ENCODE results near the gene ZNF804B.

The ZNF804B gene

DNA sequence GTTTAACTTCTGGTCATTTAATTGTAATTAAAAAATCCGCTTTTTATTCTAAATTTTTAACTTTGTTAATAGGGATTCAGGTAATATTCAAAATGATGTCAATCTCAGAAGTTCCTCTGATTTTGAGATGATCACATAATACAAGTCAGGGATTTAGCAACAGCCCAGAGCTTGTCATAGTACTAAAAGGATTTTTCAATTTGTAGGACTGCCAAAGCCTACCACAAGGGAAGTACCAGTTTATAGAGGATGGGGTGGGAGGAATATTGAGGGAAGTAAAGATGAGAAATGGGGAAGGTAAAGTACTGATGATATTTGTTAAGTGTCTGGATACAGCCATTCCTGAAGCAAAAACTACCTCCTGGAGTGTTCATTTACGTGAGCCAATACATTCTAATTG is 314.3 kb downstream of the ZNF804B start:
- no peak overlapping the region for H3K4me3 ChIP-seq (ENCODE audit: low read length in 2 of 2)
- H3K4me1 ChIP-seq (ENCODE audit: control insufficient read depth, insufficient read depth, low read length): no peaks in the 10 kb centered on the region
- no peaks in the 10 kb centered on the region for H3K36me3 ChIP-seq (ENCODE audit: control insufficient read depth in 2 of 2, insufficient read depth in 2 of 2, low read length in 2 of 2)
- H3K9ac ChIP-seq (ENCODE audit: low read length in 2 of 2): no peak overlapping the region
- no peak overlapping the region for H3K27ac ChIP-seq (ENCODE audit: low read length)
- H3K9me3 ChIP-seq (ENCODE audit: control insufficient read depth in 2 of 2, low read length in 2 of 2): no peaks in the 10 kb centered on the region
- H3K27me3 ChIP-seq (ENCODE audit: control insufficient read depth in 1 of 2, insufficient read depth in 2 of 2, low read length in 2 of 2): no peaks in the 10 kb centered on the region

DNA sequence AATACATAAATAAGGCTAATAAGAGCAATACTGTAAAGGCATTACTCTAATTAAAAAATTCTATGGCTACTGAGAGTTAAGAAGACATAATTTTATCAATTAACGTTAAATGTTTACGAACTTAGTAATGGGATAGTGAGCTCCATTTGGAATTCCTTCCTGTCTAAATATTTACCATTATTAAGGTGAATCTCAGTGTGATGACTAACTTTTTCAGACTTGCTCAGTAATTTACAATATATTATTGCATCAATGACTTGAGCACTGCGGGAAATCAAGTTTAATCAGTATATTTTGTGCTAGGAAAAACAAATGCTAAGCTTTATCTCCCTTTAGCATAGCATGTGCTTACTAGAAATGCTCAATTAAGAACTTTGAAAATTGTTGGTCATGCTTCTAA is 318.5 kb downstream of the ZNF804B start:
- Histone ChIP-seq H3K4me3 (ENCODE audit: low read length in 2 of 2) (no peak overlapping the region), H3K27ac (ENCODE audit: low read length) (no peak overlapping the region), H3K27me3 (ENCODE audit: control insufficient read depth in 1 of 2, insufficient read depth in 2 of 2, low read length in 2 of 2) (no peaks in the 10 kb centered on the region), H3K4me1 (ENCODE audit: control insufficient read depth, insufficient read depth, low read length) (no peaks in the 10 kb centered on the region), H3K36me3 (ENCODE audit: control insufficient read depth in 2 of 2, insufficient read depth in 2 of 2, low read length in 2 of 2) (no peaks in the 10 kb centered on the region), H3K9me3 (ENCODE audit: control insufficient read depth in 2 of 2, low read length in 2 of 2) (no peaks in the 10 kb centered on the region), H3K9ac (ENCODE audit: low read length in 2 of 2) (no peak overlapping the region)

DNA sequence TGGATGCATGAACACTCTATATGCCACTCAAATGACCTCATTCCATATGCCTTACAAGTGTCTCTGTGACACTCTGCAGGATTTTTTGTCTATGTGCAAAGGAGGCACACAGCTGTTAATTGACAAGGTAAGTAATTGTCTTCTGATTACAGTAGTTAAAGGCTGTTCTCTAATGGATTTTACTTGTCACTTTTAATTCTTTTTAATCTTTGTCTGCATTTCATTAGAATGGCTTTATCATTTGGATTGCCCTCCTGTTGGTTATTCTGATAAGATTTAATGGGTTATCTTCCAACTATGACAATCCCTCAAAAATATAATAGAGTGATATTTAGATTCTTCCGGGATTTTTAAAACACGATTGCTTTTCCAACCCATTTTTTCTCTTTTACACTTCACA is 326.1 kb downstream of the ZNF804B start:
- Histone ChIP-seq H3K4me1 (ENCODE audit: control insufficient read depth, insufficient read depth, low read length) (no peaks in the 10 kb centered on the region), H3K27me3 (ENCODE audit: control insufficient read depth in 1 of 2, insufficient read depth in 2 of 2, low read length in 2 of 2) (no peaks in the 10 kb centered on the region), H3K36me3 (ENCODE audit: control insufficient read depth in 2 of 2, insufficient read depth in 2 of 2, low read length in 2 of 2) (no peaks in the 10 kb centered on the region), H3K9ac (ENCODE audit: low read length in 2 of 2) (no peak overlapping the region), H3K27ac (ENCODE audit: low read length) (no peak overlapping the region), H3K4me3 (ENCODE audit: low read length in 2 of 2) (no peak overlapping the region), H3K9me3 (ENCODE audit: control insufficient read depth in 2 of 2, low read length in 2 of 2) (no peaks in the 10 kb centered on the region)

DNA sequence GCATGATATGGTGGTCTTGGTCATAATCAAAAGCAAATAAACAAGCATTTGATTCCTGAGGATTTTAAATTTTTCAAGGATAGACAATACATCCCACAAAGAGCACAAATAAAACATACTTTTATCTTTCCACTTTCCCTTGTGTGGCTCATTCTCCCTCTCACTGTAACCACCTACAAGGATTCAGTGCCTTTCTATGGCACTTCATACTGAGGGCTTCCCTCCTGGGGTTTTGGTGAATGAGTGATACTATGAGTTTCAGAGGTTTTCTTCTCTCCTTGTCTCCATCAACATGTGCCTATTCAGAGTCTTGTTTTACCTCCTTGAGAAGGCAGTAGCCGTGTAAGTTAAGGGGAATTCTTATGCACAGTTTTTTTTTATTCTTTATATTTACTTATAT is 332.1 kb downstream of the ZNF804B start:
- no peaks in the 10 kb centered on the region for H3K36me3 ChIP-seq (ENCODE audit: control insufficient read depth in 2 of 2, insufficient read depth in 2 of 2, low read length in 2 of 2)
- no peaks in the 10 kb centered on the region for H3K27me3 ChIP-seq (ENCODE audit: control insufficient read depth in 1 of 2, insufficient read depth in 2 of 2, low read length in 2 of 2)
- no peaks in the 10 kb centered on the region for H3K4me1 ChIP-seq (ENCODE audit: control insufficient read depth, insufficient read depth, low read length)
- no peak overlapping the region for H3K27ac ChIP-seq (ENCODE audit: low read length)
- no peaks in the 10 kb centered on the region for H3K9me3 ChIP-seq (ENCODE audit: control insufficient read depth in 2 of 2, low read length in 2 of 2)
- no peak overlapping the region for H3K4me3 ChIP-seq (ENCODE audit: low read length in 2 of 2)
- no peak overlapping the region for H3K9ac ChIP-seq (ENCODE audit: low read length in 2 of 2)

DNA sequence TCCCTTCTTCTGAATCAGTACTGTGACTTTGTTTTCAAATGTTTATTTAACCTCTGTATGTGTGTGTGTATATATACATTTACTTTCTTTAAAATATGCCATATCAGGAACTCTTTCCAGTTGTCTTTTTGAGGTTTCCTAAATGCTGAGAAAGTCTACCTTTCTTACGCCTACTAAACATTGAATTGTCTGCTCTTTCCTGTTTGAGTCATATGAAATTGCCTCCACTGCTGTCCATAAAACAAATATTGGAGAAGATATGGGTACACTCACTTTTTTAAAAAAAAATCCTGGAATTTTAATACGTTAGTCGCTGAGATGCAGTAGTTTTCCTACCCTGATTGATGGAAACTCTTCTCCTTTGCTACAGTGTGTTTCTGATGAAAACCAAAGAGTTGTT is 334.8 kb downstream of the ZNF804B start:
- Histone ChIP-seq H3K9ac (ENCODE audit: low read length in 2 of 2) (no peak overlapping the region), H3K27me3 (ENCODE audit: control insufficient read depth in 1 of 2, insufficient read depth in 2 of 2, low read length in 2 of 2) (no peaks in the 10 kb centered on the region), H3K27ac (ENCODE audit: low read length) (no peak overlapping the region), H3K4me3 (ENCODE audit: low read length in 2 of 2) (no peak overlapping the region), H3K4me1 (ENCODE audit: control insufficient read depth, insufficient read depth, low read length) (no peaks in the 10 kb centered on the region), H3K36me3 (ENCODE audit: control insufficient read depth in 2 of 2, insufficient read depth in 2 of 2, low read length in 2 of 2) (no peaks in the 10 kb centered on the region), H3K9me3 (ENCODE audit: control insufficient read depth in 2 of 2, low read length in 2 of 2) (no peaks in the 10 kb centered on the region)

DNA sequence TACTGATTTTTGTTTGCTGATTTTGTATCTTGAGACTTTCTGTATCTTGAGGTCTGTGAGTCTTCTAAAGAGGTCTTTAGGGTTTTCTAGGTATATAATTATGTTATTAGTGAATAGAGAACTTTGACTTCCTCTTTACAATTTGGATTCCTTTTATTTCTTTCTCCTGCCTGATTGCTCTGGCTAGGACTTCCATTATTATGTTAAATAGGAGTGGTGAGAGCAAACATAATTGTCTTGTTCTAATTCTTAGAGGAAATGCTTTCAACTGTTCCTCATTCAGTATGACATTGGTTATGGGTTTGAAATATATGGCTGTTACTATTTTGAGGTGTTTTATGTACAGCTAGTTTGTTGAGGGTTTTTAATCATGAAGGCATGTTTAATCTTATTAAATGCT is 344.1 kb downstream of the ZNF804B start:
- no peak overlapping the region for H3K27ac ChIP-seq (ENCODE audit: low read length)
- H3K4me1 ChIP-seq (ENCODE audit: control insufficient read depth, insufficient read depth, low read length): no peaks in the 10 kb centered on the region
- no peaks in the 10 kb centered on the region for H3K36me3 ChIP-seq (ENCODE audit: control insufficient read depth in 2 of 2, insufficient read depth in 2 of 2, low read length in 2 of 2)
- H3K9me3 ChIP-seq (ENCODE audit: control insufficient read depth in 2 of 2, low read length in 2 of 2): no peaks in the 10 kb centered on the region
- H3K4me3 ChIP-seq (ENCODE audit: low read length in 2 of 2): no peak overlapping the region
- H3K27me3 ChIP-seq (ENCODE audit: control insufficient read depth in 1 of 2, insufficient read depth in 2 of 2, low read length in 2 of 2): no peaks in the 10 kb centered on the region
- H3K9ac ChIP-seq (ENCODE audit: low read length in 2 of 2): no peak overlapping the region

DNA sequence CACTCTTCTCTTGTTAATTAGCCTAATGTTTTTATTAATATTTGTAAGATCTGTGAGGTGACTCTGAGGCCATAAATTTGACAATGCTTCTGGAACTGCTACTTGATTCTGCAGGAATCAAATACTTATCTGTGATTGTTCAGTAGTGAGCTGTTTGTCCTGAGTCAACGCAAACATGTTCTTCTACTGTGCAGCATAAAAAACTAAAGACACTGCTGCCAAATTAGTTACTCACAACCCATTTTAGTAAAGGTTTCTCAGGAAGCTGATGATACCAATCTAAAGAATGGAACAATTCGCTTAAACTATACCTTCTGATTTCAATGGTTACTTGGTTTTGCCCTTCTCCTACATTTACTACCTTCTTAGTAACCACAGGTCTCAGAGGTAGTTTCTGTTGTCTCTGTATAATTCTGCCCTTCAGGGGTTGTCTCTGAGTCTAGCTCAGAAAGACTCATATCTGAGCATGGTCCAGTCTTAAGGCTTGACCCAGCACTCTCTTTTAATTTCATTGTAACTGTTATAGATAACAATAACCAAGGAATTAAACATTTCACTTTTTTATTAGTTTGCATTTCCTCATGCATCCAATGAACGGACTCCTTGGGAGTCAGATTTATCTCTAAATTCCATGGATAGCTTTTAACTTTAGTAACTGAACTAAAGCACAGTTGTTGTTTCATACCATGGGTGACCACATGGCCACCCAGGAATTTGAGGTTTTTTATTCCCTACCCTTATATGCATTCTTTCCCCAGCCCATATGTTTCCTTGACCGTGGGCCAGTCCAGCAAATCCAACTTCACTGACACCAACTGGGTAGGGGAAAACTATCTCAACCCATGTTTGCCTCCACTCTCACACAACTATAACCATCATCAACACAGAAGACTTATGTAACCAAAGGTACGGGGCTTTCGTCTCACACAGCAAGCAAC is 345.5 kb downstream of the ZNF804B start:
- Histone ChIP-seq H3K9me3 (ENCODE audit: control insufficient read depth in 2 of 2, low read length in 2 of 2) (no peaks in the 10 kb centered on the region), H3K4me1 (ENCODE audit: control insufficient read depth, insufficient read depth, low read length) (no peaks in the 10 kb centered on the region), H3K36me3 (ENCODE audit: control insufficient read depth in 2 of 2, insufficient read depth in 2 of 2, low read length in 2 of 2) (no peaks in the 10 kb centered on the region), H3K9ac (ENCODE audit: low read length in 2 of 2) (no peak overlapping the region), H3K4me3 (ENCODE audit: low read length in 2 of 2) (no peak overlapping the region), H3K27me3 (ENCODE audit: control insufficient read depth in 1 of 2, insufficient read depth in 2 of 2, low read length in 2 of 2) (no peaks in the 10 kb centered on the region), H3K27ac (ENCODE audit: low read length) (no peak overlapping the region)

DNA sequence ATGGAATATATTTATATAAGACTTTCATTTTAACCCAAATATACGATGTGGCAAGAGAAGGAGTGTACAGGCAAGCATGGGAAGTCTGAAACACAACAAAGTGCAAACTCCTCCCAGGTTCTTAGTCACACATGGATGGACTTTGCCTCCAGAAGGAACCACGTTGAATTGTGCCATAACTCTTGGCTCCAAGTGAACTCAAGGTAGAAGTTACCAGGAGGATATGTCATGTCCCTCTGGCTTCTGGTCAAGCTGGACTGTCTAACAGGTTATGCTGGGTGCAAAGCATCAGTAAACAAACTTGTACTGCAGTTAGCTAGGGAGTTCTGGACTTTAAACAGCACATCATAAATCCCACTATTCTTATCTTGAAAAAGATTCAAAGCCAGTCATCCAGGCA is 364.4 kb downstream of the ZNF804B start:
- Histone ChIP-seq H3K9me3 (ENCODE audit: control insufficient read depth in 2 of 2, low read length in 2 of 2) (no peaks in the 10 kb centered on the region), H3K36me3 (ENCODE audit: control insufficient read depth in 2 of 2, insufficient read depth in 2 of 2, low read length in 2 of 2) (no peaks in the 10 kb centered on the region), H3K27me3 (ENCODE audit: control insufficient read depth in 1 of 2, insufficient read depth in 2 of 2, low read length in 2 of 2) (no peaks in the 10 kb centered on the region), H3K27ac (ENCODE audit: low read length) (no peak overlapping the region), H3K9ac (ENCODE audit: low read length in 2 of 2) (no peak overlapping the region), H3K4me1 (ENCODE audit: control insufficient read depth, insufficient read depth, low read length) (no peaks in the 10 kb centered on the region), H3K4me3 (ENCODE audit: low read length in 2 of 2) (no peak overlapping the region)

DNA sequence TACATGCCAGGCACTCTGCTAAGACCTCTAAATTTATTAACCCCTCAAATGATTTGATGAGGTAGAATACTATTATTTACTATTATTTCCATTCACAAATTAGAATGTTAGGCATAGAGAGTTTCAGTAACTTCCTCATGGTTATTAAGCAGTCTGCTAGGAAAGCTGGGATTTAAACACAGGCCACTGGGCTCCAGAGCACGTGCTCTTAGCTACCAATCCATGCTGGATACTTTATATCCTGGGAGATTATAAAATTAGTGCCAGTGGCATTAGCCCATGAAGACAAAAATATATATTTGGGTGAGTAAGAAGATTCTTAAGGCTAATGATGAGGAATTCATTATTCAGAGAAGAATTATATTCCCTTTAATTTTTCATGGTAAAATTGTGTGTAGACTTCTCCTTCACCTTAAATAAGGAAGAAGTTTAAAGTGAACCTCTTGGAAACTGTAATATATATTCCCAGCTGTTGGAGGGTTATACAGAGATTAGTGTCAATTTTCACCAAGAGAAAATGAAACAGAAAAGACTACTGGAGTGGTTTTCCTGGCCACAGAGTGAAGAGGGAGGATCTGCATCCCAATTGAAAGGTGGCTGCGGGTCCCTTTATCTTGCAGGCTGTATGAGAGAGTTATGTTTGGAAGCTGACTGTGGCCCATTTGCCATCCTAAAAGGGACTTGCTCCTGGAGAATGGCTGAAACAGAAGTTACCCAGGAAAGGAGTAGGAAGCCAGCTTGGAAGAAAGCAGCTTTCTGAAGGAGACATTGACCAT is 370.3 kb downstream of the ZNF804B start:
- no peak overlapping the region for H3K4me3 ChIP-seq (ENCODE audit: low read length in 2 of 2)
- no peak overlapping the region for H3K9ac ChIP-seq (ENCODE audit: low read length in 2 of 2)
- no peaks in the 10 kb centered on the region for H3K36me3 ChIP-seq (ENCODE audit: control insufficient read depth in 2 of 2, insufficient read depth in 2 of 2, low read length in 2 of 2)
- H3K9me3 ChIP-seq (ENCODE audit: control insufficient read depth in 2 of 2, low read length in 2 of 2): no peaks in the 10 kb centered on the region
- no peaks in the 10 kb centered on the region for H3K27me3 ChIP-seq (ENCODE audit: control insufficient read depth in 1 of 2, insufficient read depth in 2 of 2, low read length in 2 of 2)
- H3K27ac ChIP-seq (ENCODE audit: low read length): no peak overlapping the region
- no peaks in the 10 kb centered on the region for H3K4me1 ChIP-seq (ENCODE audit: control insufficient read depth, insufficient read depth, low read length)

DNA sequence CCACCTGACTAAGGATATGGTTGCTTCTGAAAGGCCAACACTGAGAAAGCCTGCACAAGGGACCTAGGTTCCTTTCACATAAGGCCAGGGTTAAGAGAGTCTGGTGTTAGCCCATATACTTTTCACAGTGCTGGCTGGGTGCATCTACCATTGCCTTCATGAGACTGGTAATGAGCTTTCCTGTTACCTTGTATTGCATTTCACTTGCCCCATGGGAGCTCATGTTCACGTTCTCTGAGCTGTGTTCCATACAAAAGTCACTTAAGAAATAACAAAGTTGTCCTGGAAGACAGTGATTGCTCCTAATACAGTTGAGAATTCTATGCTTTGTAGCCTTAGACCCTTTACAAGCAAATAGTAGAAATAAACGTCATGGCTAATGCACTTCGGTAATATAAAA is 373.9 kb downstream of the ZNF804B start:
- H3K9me3 ChIP-seq (ENCODE audit: control insufficient read depth in 2 of 2, low read length in 2 of 2): no peaks in the 10 kb centered on the region
- no peaks in the 10 kb centered on the region for H3K27me3 ChIP-seq (ENCODE audit: control insufficient read depth in 1 of 2, insufficient read depth in 2 of 2, low read length in 2 of 2)
- H3K27ac ChIP-seq (ENCODE audit: low read length): no peak overlapping the region
- no peaks in the 10 kb centered on the region for H3K36me3 ChIP-seq (ENCODE audit: control insufficient read depth in 2 of 2, insufficient read depth in 2 of 2, low read length in 2 of 2)
- H3K4me1 ChIP-seq (ENCODE audit: control insufficient read depth, insufficient read depth, low read length): no peaks in the 10 kb centered on the region
- H3K9ac ChIP-seq (ENCODE audit: low read length in 2 of 2): no peak overlapping the region
- no peak overlapping the region for H3K4me3 ChIP-seq (ENCODE audit: low read length in 2 of 2)

DNA sequence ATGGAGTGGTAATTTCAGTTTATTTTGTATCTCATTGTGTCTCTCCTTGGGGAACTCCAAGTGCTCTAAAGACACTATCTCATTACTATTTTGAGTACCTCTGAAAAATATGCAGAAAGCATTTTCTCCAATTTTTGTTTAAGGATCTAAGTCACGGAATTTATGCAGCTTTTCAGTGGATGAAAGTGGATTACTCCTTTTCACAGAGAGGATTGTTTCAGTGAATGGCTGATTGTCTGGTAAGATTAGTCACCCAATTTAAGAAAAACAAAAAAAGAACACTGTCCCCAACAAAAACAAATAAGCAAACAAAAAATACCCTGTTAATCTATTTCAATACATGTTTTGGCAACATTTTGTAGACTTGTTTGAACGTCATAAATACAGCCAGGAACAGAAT is 374.3 kb downstream of the ZNF804B start:
- no peaks in the 10 kb centered on the region for H3K36me3 ChIP-seq (ENCODE audit: control insufficient read depth in 2 of 2, insufficient read depth in 2 of 2, low read length in 2 of 2)
- H3K9ac ChIP-seq (ENCODE audit: low read length in 2 of 2): no peak overlapping the region
- H3K4me1 ChIP-seq (ENCODE audit: control insufficient read depth, insufficient read depth, low read length): no peaks in the 10 kb centered on the region
- no peaks in the 10 kb centered on the region for H3K27me3 ChIP-seq (ENCODE audit: control insufficient read depth in 1 of 2, insufficient read depth in 2 of 2, low read length in 2 of 2)
- H3K27ac ChIP-seq (ENCODE audit: low read length): no peak overlapping the region
- no peaks in the 10 kb centered on the region for H3K9me3 ChIP-seq (ENCODE audit: control insufficient read depth in 2 of 2, low read length in 2 of 2)
- no peak overlapping the region for H3K4me3 ChIP-seq (ENCODE audit: low read length in 2 of 2)

Measured in stomach smooth muscle (tissue), 2 donors.